ENCODE data around the gene RAI14.

DNA sequence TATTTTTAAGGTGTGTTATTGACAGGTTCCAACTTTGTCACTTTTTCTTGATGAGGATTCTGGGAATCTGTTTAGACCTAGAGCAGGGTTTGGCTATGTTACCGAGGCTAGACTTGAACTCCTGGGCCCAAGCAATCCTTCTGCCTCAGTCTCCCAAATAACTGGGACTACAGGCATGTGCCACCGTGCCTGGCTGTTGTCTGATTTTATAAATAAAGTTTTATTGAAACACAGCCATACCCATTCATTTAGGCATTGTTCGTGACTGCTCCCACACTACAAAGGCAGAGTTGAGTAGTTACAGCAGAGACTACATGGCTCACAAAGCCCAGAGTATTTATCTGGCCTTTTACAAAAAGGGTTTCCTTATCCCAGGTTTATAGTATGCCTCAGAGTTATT is 102.4 kb downstream of the RAI14 start:
- TF ChIP-seq POLR2A (IDR thresholded peaks at IDR 0.05; ENCODE audit: low read depth, low read length) = no peak
- TF ChIP-seq TAF1 (IDR thresholded peaks at IDR 0.05; ENCODE audit: low read depth, low read length) = no peak
- TF ChIP-seq PAX5 (IDR thresholded peaks at IDR 0.05; ENCODE audit: insufficient read depth, low read length, severe bottlenecking) = no peak

All from GM12891 (cell line).